Gastroesophageal sphincter (tissue), 3 donors: ENCODE data around the gene HOXD13.

Source experiments
- EP300 ChIP-seq: sonication (generic); formaldehyde crosslinking; IDR thresholded peaks from one replicate; pipeline ENCODE4 v1.6.1; 2017; ENCODE audit warnings: antibody characterized with exemption, mild to moderate bottlenecking
- POLR2A ChIP-seq, 2 donors: fragments of 450-650 bp; IDR thresholded peaks; one replicate each; pipeline ENCODE4 v1.6.1; 2017; ENCODE audit warnings: antibody characterized with exemption in 2 of 2, mild to moderate bottlenecking in 2 of 2, moderate library complexity in 1 of 2
- POLR2AphosphoS5 ChIP-seq: sonication (generic); formaldehyde crosslinking; IDR thresholded peaks from one replicate; pipeline ENCODE4 v1.6.1; 2017; ENCODE audit warnings: antibody characterized with exemption
- TF ChIP-seq, protein P1 (sequence below), 4 experiments: fragments of 200-600 bp in 2 of 4; fragments of 450-650 bp in 2 of 4; sonication (generic) in 1 of 4; IDR thresholded peaks; one replicate each; pipeline ENCODE4 v1.5.1; 2017 to 2019; ENCODE audit warnings: antibody characterized with exemption in 4 of 4, mild to moderate bottlenecking in 2 of 4, moderate library complexity in 2 of 4

DNA sequence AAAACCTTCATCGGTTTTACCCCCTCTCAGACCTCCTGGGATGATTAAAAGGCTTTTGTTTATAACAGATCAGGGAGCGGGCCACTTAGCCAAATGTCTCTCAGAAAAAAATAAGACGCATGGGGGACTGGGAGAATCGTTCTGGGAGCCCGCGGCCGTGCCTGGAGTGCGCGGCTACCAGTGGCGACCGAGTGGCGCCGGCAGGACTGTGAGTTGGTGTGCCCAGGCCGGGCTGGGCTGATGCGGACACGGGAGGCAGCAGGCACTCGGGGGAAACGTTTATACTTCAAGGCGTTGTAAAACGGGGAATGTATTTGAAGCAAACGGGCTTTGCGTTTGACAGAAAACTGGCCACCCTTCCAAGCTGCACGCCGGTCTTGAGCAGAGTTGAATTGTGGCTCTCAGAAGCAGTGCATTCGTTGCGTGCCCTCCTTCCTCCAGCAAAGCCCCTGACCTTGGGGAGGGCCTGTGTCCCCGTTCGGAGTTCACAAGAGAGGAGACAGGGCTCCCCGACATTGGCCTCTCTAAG, 19.4 kb downstream of the HOXD13 start:
- TF ChIP-seq, protein P1, sequence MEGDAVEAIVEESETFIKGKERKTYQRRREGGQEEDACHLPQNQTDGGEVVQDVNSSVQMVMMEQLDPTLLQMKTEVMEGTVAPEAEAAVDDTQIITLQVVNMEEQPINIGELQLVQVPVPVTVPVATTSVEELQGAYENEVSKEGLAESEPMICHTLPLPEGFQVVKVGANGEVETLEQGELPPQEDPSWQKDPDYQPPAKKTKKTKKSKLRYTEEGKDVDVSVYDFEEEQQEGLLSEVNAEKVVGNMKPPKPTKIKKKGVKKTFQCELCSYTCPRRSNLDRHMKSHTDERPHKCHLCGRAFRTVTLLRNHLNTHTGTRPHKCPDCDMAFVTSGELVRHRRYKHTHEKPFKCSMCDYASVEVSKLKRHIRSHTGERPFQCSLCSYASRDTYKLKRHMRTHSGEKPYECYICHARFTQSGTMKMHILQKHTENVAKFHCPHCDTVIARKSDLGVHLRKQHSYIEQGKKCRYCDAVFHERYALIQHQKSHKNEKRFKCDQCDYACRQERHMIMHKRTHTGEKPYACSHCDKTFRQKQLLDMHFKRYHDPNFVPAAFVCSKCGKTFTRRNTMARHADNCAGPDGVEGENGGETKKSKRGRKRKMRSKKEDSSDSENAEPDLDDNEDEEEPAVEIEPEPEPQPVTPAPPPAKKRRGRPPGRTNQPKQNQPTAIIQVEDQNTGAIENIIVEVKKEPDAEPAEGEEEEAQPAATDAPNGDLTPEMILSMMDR (IDR thresholded peaks at IDR 0.05), result no peak
- TF ChIP-seq POLR2AphosphoS5 (no peak), POLR2A (IDR thresholded peaks at IDR 0.05) (no peak), EP300 (no peak)
